ENCODE results near the gene TH.

The TH gene

GRCh38 chr11:2139123-2139521 is 32.5 kb downstream of the TH start, which contains the start of gene IGF2:
Gene IGF2 (minus strand): TSS chr11:2139389. CDS start chr11:2135523, 3,866 bp downstream.
- no peak for TF ChIP-seq CTCF (conservative IDR thresholded peaks at IDR 0.05; ENCODE audit: low read depth, low read length)
- DNase-seq (ENCODE audit: low read depth) = no peak
- H3K4me3 ChIP-seq (ENCODE audit: low read length) = no peak within 1 kb of the TSS

- no peak for DNase-seq (ENCODE audit: low read depth)
Observed at GRCh38 chr11:2138431-2139122, 33.0 kb downstream of the TH start.

GRCh38 chr11:2138068-2138430 is 33.6 kb downstream of the TH start:
- no peak for DNase-seq (ENCODE audit: low read depth)
- no peak for TF ChIP-seq CTCF (conservative IDR thresholded peaks at IDR 0.05; ENCODE audit: low read depth, low read length)
- no peak overlapping the region for H3K4me3 ChIP-seq (ENCODE audit: low read length)

More at GRCh38 chr11:2138431-2139122, 33.0 kb downstream of the TH start:
- no peak for TF ChIP-seq CTCF (conservative IDR thresholded peaks at IDR 0.05; ENCODE audit: low read depth, low read length)
- H3K4me3 ChIP-seq (ENCODE audit: low read length) = no peak overlapping the region

- H3K4me3 ChIP-seq (ENCODE audit: low read length) = no peak overlapping the region
- no peak for TF ChIP-seq CTCF (conservative IDR thresholded peaks at IDR 0.05; ENCODE audit: low read depth, low read length)
- DNase-seq (ENCODE audit: low read depth) = no peak
Observed at GRCh38 chr11:2137202-2138067, 34.2 kb downstream of the TH start.

GRCh38 chr11:2136952-2137201 is 34.7 kb downstream of the TH start:
- TF ChIP-seq CTCF (conservative IDR thresholded peaks at IDR 0.05; ENCODE audit: low read depth, low read length) = no peak
- DNase-seq (ENCODE audit: low read depth) = no peak
- no peak overlapping the region for H3K4me3 ChIP-seq (ENCODE audit: low read length)

- no peak for DNase-seq (ENCODE audit: low read depth)
- H3K4me3 ChIP-seq (ENCODE audit: low read length) = no peak overlapping the region
- TF ChIP-seq CTCF (conservative IDR thresholded peaks at IDR 0.05; ENCODE audit: low read depth, low read length) = no peak
Observed at GRCh38 chr11:2136209-2136951, 35.2 kb downstream of the TH start.
